T-helper 9 cell (primary cell): ENCODE data around the gene TMED1.

ENCODE experiments used
- DNase-seq: peaks from one replicate; pipeline ENCODE4 v3.0.0-alpha.2; 2020

Gene TMED1

DNA sequence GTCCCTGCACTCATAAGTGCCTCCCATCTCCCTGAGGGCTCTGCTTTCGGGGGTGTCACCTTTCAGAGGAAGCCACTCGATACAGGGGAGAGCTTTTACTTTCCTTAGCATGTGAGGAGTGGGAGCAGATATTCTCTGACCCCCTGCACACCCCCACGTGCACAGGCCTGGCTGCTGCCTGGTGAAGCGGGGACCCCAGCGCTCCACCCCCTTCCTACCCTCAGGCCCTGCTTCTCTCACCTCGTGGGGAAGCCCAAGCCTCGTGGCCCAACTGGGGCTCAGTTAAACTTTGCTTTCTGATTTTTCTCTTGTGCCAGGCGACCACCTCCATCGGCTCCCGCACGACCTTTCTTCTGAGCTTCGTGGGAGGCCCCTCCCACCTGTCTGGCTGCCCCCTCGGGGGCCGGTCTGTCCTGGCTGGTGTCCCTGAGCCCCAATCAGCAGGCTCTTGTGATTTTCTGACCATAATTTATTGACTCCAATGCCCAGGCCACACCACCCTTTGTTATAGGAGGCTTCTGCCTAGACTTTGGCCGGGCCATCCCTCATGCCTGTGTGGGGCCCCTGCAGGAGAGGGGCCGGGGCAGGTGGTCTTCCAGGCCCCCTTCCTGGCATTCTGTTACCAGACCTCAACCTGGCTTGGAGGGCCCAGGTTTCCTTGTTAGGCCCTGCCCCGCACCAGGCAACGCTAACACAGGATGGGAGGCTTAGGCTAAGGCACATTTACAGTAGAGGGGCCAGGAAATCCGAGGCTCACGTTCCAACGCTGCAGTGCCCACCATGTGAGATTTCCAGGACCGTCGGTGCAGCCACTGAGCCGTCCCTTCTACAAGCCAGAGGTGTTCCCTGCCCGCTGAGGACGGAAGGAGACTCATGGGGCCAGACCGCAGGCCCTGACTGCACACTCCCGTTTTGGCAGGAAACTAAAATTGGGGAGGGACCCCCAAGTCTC, 3.7 kb downstream of the TMED1 start:
- DNase-seq, result no peak

GRCh38 chr19:10830931-10831779, 4.9 kb downstream of the TMED1 start:
- DNase-seq, result no peak

- DNase-seq, result no peak
Measured at GRCh38 chr19:10830370-10830769, 5.6 kb downstream of the TMED1 start.

DNA sequence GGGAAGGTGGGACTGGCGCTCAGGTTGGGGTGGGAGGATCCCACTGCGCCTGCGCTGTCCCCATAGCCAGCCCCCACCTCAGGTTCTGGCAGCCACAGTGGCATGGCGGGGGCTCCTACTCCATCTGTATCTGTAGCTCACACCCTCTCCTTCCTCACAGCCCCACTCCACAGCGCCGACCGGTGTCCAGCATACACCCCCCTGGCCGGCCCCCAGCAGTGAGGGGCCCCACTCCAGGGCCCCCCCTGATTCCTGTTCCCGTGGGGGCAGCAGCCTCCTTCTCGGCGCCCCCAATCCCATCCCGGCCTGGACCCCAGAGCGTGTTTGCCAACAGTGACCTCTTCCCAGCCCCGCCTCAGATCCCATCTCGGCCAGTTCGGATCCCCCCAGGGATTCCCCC, 6.0 kb downstream of the TMED1 start:
- DNase-seq, result no peak

DNA sequence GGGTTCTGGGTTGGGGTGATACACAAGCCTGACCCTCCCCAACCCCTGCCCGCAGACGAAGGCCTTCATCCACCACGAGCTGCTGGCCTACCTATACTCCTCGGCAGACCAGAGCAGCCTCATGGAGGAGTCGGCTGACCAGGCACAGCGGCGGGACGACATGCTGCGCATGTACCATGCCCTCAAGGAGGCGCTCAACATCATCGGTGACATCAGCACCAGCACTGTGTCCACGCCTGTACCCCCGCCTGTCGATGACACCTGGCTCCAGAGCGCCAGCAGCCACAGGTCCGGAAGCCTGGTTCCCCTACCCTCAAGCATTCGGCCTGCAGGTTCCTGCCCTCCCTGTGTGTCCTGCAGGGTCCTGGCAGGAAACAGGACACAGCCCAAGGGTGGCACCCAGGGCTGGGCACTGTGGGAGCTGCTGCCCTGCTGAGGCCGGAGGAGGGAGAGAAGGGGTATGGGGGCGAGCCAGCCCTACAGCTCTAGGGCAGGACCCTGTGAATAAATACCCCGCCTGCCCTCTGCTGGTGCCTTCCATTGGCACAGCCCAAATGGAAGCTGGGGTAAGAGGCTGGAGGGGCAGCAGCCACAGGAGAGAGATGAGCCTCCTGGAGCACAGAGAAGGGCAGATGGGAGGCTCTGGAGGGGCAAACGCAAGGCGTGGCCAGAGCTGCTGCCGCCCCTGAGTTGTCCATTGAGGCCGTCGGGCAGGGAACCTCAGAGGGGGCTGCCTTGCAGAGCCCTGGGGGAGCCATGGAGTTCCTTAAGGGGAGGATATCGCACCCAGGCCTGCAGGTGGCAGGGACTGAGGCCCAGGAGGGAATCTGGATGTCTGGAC, 6.8 kb downstream of the TMED1 start:
- DNase-seq, result no peak

DNA sequence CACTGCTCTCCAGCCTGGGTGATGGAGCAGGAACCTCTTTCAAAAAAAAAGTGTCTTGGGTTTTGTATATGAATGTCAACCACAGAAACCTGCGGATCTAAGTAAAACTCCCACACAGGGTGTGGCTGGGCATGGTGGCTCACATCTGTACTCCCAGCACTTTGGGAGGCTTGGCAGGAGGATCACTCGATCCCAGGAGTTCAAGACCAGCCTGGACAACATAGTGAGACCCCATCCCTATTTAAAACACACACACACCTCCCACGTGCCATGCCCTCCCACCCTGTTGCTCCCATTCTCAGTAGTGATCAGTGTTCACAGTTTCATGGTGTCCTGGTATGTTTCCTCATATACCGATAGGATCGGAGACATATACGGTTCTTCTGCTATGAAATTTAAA, 9.2 kb downstream of the TMED1 start:
- DNase-seq, result no peak

DNA sequence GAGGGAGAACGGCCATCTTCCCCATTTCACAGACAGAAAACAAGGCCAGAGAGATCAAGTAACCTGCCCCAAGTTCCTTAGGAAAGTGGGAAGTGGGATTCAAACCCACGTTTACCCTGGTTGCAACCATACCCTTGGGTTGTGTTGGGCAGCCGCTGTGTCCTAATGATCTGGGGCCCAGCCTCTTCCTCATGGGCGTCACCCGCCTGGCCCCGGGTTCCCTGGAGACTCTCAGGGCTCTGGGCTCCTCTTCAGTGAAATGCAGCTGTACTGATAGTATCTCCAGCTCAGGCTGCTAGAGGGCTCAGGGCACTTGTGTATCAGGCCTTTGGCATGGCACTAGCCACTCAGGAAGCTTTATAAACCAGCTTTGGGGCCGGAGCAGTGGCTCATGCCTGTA, 9.8 kb downstream of the TMED1 start:
- no peak for DNase-seq

DNA sequence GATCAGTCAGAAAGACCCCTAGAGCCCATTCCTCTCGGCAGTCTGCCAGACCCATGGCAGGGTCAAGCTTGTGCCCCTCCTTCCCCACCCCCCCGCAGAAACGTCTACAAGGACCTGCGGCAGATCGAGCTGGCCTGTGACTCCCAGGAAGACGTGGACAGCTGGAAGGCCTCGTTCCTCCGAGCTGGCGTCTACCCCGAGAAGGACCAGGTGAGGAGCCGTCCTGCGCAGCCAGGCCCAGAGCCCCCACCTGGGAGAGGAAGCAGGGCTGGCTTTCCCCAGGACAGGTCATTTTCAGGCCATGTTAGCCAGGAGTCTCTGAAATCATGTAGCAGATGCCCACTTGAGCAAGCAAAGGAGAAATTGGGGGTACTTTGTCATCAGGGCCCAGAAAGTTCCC, 12.3 kb downstream of the TMED1 start:
- DNase-seq, result no peak

GRCh38 chr19:10820173-10820572, 15.8 kb downstream of the TMED1 start:
- DNase-seq, result no peak

DNA sequence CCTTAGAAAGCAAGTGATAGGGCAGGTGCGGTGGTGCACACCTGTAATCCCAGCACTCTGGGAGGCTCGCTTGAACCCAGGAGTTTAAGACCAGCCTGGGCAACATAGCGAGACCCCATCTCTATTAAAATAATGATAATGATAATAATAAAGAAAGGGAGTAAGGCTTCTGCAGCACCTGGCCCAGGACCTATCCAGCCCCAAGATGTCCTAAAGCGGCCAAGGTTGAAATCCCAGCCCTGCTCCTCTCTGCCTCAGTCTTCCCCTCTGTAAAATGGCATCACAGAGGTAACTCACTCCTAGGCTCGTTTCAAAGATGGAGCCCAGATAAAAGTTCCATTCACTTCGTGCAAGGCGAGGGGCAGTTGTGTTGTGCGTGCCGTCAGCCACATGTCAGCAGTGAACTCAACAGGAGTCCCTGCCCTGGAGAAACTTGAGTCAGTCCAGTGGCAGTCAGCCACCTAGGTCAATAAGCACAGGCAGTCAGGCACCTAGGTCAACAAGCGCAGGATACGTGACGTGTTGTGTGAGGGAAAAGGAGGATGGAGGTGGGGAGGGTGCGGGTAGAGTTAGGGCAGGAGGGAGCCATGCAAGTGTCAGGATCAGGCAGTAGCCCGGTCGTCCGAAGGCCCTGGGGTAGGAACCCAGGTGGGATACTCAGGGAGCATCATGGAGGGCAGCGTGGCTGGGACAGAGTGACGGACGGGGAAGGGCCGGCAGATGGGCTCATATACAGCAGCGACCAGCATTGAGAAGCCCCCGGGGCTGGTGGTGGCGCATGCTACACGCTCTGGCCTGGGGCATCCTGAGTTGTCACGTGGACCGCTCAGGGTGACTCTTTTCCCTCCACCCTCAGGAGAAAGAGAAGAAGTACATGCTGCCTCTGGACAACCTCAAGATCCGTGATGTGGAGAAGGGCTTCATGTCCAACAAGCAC, 16.6 kb downstream of the TMED1 start:
- no peak for DNase-seq

- no peak for DNase-seq
Measured at GRCh38 chr19:10818301-10819123, 17.5 kb downstream of the TMED1 start.

DNA sequence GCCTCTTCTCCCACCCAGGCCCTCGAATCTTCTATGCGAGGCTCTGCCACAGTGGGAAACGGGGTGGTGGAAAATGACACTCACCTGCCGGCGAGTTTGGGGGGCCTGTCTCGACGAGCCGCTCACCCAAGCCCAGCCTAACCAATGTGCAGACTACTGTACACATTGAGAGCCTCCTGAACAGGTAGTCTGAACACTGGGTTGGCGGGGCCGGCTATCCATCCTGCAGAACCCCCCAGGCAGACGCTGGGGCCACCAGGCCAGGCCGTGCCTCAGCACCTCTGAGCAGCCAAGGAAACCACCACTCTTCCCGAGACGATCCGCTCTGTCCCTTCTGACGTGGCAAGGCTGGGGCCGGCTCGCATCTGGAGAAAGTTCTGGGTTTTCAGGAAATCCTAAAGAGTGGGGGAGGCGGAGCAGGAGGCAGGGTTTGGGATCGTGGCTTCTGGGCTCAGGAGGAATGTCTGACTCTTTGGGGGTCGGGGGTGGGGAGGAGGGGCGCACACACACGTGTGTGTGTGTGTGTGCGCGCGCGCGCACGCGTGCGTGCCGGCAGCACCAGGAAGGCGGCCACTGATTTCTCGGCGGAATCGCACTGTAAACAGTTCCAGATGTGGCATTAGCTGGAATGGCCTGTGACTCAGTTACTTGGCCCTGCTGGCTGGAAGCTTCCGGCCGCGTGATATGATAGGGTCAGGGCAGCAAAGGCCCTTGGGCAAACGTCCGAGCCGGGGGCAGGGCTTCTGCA, 18.5 kb downstream of the TMED1 start:
- DNase-seq, result no peak

GRCh38 chr19:10816691-10817090, 19.3 kb downstream of the TMED1 start:
- DNase-seq, result no peak

- DNase-seq, result no peak
Measured at GRCh38 chr19:10815969-10816644, 19.9 kb downstream of the TMED1 start.

DNA sequence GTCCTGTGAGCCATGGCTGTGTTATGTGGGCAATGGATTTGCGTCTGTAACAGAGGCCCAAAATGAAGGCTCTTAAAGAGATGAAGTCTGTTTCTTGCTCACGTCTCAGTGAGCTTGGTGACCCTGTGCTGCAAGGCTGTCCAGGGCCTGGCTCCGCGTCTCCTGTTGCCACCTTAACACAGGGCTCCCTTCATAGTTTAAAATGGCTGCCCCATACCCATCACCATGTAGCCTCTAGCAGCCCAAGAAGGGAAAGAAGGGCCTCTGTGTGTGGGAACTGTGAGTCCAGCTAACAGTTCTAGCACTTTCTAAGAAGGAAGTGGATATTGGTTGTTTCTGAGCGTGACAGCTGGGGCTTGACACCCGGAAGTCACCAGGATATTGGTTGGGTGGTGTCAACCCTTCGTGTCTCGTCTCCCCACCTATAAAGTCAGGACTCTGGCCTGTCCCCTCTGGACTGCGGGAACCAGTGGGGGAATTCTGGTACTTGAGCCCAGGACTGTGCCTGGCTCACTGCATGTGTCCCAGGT, 20.9 kb downstream of the TMED1 start:
- DNase-seq, result no peak

DNA sequence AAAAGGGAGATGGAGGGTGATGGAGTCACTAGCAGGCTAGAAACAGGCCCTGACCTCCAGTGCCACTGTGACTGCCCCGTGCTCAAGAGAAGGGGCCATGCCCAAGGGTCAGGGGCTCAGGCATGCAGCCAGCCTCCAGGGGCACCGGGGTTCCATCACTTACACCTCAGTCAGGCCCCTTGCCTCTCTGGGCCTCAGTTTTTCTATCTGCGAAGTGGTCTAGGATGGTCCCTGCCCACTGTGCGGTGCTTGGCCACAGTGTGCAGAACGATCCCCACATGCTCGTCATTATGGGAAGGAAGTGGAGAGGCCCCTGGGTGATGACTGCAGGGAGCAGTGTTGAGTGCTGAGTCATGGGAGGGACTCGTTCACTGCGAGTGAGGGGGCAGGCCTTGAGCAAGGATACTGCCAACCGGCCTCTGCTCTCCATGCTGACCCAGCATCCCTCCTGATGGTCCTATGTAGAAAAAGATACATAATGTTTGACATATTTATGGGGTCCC, 23.1 kb downstream of the TMED1 start:
- no peak for DNase-seq

- DNase-seq, result no peak
Measured at GRCh38 chr19:10812196-10812595, 23.8 kb downstream of the TMED1 start.

GRCh38 chr19:10811391-10812111, 24.5 kb downstream of the TMED1 start:
- no peak for DNase-seq
